HG03066 (cell line): ENCODE data around the gene TSPAN9.

Source experiments
- ATAC-seq: cut with Tn5 transposase; IDR thresholded peaks from one replicate; pipeline ENCODE4 v1.9.1; 2021; ENCODE audit warnings: low read depth; ENCODE audit not compliant: unreplicated experiment

The TSPAN9 gene

DNA sequence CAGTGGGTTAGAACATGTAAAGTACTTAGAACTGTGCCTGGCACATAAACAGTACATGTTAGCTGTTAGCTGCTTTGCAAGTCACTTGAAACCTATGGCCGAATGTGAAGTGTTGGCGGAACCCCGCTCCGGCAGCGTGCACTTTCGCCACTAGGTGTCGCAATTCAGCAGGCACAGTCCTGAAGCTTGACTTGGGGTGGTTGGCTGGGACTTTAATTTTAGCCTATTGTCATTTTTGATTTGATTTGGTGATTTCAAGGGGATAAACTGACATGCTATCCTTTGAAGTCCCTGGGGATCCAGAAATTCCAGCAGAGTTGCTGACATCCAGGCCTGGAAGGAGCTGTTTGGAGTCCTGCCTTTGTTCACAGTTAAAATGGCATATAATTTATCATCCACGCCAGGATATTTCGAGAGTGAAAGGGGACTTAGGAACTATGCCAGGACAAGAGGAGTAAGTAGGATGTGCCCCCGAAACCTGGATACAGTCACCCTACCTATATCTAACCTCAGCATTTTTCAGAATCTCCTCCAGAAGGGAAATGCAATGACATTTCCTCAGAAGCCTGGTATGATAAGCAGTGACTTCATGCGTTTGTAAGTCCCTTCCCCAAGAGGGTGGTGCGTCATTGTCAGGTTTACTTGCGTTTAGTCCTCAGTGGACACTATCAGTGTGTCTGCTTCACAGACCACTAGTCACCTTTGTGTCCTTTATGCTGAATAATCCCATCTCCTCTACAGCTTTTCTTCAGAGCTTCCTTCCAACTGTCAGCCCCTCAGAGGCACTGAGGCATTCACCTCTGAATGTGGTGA is 3.5 kb upstream of the TSPAN9 start:
- no peak for ATAC-seq

DNA sequence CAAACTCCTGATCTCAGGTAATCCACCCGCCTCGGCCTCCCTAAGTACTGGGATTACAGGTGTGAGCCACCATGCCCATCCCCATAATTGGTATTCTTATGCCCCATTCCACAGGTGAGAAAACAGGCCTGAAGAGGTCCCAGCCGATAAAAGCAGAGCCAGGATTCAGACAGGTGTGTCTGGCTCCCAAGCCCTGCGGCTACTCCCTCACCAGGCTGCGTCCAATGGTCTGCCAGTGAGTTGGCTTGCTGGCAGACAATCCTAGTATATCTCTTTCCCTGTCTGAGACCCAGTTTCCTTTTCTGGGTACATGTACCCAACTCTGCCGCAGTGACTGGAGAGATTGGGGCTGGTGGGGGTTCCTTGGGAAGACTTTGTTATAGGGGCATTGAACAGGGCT is 1.9 kb upstream of the TSPAN9 start:
- no peak for ATAC-seq

DNA sequence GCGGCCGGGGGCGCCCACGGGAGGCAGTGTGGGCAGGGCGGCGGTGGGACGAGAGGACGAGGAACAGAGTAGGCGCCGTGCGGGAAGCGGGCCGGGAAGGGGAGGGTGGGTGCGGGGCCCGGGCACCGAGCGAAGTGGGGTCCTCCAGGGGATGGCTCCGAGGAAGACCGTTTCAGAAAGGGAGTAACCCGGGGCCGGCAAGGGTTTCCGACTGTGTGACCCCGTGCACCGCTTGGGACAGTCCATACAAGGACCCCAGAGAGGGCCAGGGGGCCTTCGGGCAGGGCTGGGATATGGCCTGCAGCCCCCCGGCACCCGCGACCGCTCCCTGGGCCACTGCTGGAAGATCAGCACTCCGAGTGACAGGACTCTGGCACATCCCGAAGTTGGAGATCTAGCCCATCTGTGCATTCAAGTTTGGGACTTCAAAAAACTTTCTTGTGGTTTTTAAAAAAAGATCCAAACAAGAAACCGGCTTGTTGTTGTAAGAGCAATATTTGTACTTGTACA is 448 bp downstream of the TSPAN9 start:
- no peak for ATAC-seq

DNA sequence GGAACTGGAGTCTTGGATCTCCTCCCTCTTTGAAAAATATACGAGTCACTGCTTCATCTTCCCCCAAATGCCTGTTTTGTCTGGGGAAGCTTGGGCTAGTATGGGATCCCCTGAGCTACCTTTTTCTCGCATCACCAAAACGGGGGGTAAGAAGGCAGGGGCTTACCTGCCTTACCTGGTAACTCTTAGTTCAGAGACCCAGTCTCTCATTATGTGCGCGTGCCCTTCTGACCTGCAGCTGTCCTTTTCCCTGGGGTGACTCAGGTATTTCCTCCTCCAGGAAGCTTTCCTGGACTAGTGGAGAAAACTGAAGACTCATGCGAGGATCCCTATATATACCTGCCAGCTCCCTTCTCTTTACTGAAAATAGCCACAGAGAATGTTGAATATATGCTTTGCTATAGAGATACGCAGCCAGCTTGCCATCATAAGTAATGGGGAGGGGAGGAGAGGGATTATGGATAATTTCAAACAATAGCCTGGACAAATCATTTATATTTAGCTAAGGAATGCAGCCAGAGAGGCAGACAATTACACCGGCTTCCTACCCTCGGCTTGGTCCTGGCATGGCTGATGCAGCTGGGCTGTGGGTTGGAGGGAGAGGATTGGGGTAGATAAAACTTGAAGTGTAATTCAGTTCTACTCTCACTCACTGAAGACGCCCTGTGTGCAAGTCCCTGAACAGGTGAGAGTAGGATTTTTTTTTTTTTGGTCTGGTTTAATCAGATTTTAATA is 1.1 kb downstream of the TSPAN9 start:
- no peak for ATAC-seq

DNA sequence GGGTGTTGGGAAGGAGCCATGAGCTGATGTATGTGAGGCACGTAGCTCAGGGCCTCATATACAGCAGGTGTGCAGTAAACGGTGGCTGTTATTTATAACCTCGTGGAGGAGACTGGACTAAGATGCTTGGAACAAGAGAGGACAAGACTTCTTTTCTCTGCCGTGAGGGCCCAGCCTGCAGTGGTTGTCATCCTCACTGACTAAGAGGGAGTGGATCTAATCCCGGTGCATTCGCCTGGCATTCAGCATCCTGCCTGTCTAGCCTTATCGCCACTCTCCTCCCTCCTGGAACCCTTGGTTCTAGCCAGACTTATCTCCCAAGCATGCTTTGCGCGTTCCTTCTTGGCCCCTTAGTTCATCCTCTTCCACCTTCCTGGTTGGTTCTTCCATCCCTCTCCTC is 3.9 kb downstream of the TSPAN9 start:
- no peak for ATAC-seq

DNA sequence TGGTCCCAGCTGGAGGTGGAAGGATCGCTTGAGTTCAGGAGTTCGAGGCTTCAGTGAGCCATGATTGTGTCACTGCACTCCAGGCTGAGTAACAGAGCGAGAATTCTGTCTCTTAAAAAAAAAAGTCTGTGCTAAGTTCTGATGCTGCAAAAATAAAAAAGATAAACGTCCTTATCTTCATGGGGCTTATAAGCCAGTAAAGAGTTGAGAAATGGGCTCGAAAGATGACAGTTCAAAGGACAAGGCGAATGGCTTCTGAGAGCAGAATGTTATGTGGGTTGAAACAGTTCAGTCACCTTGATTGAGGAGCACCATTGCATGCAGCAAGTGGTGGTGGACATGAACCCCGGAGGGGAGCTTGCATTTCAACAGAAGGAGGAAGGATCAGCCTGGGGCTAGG is 4.7 kb downstream of the TSPAN9 start:
- no peak for ATAC-seq

DNA sequence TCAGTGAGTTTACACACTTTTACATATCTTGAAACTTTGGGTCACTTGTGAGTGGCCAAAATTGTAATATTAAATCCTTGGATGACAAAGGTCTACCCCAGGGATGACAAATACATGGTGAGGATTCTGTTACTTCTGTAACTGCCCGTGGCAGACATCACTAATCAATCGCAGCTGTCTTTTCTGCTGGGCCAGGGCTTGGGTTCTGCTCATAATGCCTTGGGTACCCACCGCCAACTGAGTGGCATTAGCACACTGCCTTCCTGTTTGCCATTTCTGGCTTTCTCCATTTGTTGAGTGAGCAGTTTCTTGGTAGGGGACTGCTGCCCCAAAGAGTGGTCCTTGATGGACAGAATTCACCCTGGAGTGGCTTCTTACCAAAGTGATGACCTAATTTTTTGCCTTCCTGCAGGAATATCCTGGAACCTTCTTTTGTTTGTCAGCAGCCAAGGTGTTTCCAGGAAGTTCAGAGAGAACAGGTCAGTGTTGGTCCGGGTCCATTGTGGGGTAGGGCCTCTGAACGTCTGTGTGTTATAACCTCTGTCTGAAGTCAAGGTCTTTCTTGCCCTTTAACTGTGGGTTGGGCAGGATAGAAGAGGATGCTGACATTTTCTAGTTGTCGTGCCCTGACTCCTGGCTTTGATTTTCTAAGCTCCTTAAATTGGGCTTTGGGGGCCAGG is 6.2 kb downstream of the TSPAN9 start:
- no peak for ATAC-seq

DNA sequence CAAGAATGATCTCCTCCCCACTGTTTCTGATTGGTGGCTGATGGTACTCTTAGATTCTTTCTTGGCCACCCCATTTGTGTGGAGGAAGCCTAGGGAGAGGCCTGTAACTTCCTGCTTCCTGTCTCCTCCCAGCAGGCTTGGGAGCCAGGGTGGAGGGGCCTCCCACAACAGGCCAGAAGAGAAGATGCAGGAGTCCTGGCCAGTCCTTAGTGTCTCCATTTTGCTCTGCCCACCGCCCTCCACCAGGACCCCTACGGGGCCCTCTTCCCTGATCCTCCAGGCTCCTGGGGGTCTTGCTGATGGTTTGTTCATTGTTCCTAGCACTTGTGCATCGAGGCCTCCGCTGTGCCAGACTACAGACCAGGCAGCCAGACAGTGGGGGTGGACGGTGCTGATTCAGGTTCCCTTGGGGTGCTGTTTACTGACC is 6.8 kb downstream of the TSPAN9 start:
- no peak for ATAC-seq

DNA sequence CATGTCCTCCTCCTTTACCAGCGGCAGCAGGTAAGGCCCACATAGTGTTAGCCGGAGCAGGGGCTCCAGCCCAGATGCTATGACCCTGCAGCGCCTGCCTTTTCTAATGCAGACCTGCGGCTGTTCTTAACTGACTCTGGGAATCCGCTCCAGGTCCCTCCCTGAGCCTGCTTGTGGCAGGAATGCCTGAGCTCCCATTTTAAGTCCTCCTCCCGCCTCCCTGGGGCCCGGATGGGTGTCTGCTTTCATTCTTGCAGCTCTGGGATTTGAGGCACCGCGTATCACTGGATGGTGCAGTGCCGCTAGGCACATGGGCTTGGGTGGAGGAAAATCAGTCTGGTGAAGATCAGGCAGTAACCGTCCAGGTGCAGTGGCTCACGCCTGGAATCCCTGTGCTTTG is 7.6 kb downstream of the TSPAN9 start:
- ATAC-seq = no peak

DNA sequence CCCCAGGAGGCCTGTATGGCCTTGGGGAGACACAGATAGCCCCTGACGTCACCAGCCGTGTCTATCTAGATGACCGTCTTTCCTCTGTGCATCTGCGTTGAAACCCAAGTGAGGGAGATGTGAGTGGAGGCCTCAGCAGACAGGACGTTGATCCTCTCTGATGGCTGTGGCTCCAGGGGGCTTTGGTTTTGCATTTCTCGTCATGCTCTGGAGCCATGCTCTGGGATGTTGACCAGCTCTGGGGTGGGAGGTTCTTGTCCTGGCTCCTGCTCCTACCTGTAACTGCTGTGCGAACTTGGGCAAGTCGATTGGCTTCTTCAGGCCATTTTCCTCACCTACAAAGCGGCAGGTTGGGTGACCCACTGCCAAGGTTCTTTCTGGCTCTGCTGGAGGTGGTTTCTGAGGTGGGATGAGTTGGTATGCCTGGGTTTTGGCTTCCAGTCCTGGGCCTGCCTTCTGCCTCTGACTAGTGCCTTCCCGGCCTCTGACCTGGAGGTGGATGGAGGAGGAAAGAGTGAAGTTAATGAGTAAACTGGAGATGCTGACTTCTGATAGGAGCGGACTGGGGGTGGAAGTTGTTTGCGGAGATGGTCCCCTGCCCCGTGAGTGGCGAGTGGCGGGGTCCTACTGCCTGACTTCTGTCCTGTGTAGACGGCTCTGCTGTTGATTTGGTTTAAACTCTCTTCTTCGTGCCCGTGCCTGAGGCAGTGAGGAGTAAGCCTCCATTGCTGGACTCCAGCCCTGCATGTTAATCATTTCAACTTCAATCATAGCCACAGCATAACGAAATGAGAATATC is 8.4 kb downstream of the TSPAN9 start:
- ATAC-seq = no peak

DNA sequence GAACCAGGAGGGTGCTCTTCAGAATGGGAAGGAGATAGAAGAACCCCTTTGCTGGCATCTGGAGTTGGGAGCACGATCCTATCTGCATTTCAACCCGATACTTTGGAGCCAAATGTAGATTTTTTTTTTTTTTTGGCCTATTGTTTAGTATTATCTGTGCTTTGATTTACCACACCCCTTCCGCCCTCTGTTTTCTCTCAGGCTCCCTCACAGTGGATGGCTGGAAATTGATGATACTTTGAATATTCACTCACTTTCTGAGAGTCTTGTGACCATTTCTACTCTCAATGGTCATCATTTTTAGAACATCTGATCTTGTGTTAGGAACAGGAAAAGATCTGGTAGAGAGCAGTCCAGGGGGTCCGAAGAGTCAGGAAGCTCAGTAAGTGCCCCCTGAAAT is 9.0 kb downstream of the TSPAN9 start:
- no peak for ATAC-seq

DNA sequence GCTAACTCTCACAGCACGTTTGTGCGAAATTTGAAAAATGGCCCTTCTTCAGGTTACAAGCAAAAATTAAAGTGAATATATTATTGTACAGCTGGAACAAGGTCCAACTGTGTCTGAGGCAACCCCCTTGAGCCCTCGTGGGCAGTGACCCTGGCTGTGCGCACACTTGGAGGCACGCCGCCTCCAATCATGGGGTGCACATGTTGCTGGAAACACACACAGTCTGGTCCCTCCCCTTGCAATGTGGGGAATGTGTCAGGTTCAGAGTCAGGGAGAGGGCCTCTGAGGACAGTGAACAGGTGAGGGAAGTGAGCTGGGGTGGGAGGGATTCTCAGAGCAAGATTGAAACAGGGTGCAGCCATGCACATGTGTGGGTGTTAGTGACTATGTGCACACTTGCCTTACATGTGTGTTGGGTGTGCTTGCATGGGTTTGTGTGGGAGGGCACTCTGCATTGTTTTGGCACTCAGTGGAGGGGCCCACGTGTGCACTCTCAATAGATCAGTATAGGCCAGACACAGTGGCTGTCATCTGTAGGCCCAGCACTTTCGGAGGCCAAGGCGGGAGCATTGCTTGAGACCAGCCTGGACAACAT is 9.6 kb downstream of the TSPAN9 start:
- no peak for ATAC-seq

DNA sequence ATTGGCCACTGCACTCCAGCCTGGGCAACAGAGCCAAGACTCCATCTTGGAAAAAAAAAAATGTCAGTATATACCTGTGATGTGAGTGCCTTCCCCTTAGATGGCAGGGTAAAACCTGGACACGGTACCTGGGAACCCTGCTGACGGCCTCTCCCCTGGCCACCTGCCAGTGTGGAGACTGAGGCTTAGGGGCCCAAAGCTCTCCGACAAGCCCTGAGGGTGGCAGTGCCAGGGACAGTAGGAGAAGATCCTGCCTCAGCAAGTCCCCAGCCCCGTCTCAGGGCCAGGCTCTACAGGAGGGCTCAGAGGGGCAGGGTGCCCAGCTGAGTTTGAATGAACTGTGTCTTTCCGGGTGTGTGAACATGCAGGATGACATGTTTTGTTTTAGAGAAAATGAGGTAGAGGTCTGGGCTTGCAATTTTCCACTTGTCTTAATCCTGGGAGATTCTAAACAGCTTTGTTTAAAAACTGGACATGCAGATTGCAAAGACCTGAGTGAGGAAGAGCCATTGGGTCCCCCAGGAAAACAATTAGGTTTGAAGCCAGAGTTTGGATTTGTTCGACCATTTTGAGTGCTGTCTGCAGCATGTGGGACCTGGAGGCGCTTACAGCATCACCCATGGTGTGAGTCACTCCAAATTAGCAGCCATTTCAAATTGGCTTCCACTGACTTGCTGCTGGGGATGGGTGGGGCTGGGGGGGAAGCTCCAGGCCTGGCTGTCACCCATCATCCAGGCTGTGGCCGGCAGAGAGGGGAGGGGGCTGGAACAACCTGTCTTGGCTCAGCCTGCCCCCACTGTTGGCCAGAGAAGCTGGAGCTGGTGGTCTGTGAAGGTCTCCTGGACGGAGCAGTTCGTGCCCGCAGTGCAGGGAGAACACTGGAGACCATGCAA is 10.8 kb downstream of the TSPAN9 start:
- no peak for ATAC-seq

DNA sequence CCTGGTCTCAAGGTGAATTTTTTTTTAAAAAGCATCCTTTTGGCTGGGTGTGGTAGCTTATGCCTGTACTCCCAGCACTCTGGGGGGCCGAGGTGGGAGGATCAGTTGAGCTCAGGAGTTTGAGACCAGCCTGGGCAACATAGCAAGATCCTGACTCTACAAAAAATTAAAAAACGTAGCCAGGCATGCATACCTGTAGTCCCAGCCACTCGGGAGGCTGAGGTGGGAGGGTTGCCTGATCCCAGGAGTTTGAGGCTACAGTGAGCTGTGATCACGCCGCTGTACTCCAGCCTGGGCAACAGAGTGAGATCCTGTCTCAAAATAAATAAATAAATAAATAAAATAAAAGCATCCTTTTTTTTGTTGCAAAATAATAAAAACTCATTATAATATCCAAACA is 12.4 kb downstream of the TSPAN9 start:
- ATAC-seq = no peak

DNA sequence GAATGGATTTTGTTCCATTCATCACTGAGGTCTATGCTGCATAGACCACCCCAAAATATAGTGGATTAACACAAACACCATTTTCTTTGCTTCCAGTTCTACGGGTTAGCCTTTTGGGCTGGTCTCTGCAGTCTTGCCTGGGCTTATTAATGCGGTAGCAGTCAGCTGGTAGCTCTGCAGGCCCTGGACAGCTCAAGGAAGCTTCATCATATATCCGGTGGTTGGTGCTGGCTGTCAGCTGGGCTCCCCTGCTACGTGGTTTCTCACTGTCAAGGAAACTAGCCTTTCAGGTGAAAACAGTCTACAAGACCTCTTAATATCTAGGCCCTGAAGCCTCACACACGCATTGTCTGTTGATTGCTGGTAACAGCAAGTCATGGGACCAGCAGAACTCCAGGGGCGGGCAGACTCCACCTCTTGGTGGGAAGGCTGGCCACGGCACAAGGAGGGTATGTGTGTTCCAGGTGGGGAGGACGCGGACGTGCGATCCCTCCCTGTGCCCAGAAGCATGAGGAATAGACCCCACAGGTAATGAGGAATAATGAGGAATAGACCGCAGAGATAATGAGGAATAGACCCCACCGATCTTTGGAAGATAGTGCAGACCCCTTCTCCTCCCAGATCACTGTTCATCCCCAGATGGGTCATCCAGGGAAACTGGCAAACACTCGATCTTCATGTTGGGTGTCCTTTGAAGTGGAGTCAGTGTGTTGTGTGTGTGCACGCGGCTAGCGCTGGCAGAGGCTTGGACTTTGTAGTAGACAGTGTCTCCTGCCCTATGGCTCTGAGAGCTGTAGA is 13.3 kb downstream of the TSPAN9 start:
- ATAC-seq = no peak

DNA sequence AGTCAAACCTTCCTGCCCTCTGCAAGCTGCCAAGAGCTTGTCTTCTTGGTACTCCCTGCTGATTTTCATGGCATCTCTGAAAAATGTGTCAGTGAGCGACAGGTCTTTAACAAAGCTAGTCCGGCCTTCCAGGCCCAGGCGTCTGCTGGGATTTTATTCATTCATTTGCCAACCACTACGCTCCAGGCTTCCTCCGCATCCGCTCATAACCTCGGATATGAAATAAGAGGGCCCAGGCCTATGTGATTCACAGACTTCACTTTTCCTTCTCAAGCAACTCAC is 13.8 kb downstream of the TSPAN9 start:
- no peak for ATAC-seq

DNA sequence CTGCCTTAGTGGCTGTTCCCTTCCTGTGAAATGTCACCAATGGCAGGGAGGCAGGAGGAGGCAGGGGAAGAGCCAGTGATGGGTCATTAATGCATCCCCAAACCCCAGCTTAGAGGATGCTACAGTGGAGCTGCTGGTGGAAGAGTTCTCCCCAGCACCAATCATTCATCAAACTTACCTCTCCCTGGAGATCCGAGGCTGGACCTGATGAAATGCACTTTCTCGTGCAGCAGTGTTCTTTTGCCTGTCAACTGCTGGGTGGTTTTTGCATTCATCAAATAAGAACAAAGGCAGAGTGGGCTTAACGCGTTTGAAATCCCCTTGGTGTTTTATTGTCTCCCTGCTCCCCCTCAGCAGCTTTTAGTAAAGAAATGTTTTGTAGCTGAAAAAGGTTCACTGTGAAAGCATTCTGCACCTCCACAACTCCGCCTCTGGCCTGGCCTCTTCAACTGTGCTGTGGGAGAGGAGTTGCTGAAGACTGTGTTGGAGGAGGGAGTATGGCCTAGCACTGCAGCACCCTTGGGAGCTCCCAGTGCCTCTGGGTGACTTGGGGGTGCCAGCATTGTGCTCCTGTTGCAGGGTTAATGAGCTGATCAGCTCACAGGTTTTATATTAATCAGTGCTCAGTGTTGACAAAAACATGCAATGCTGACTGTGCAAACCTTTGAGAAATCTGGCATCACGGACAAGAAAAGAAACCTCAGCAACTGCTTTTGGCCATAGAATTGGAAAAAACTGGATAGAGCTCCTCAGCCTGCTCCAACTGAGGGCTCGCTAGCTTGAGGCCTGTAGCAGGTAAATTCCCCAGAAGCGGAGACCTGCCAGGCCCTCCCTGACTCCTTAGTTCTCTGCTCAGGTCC is 14.4 kb downstream of the TSPAN9 start:
- no peak for ATAC-seq

DNA sequence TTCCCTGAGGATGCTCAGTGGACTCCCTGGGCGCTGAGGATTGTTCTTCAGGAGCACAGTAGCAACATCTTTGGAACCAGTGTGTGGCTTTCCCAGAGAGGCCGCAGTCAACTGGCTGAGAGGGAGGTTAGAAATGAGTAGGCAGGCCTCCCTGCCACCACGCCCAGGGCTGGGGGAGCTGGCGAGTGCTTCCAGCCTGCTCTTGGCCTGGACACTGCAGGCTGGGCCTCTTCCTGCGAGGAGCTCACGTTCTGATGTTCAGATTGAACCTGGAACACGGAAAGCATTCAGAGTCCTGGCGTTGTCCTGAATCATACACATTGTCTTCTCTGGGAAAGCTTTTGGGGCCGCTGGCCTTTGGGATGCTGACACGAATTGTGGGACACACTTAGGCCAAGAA is 15.6 kb downstream of the TSPAN9 start:
- ATAC-seq = no peak
